Aorta (tissue), 5 donors: Measurements from ENCODE around the gene CENPP. TPM values are rescaled to one million over a fixed set of nuclear protein-coding genes. Genes with fewer than 3 reads are reported as not detected.

ENCODE experiments used
- ATAC-seq: fragments of 200-7000 bp; cut with Tn5 transposase; one replicate; pipeline ENCODE4 v1.9.1; 2022; ENCODE audit warnings: moderate library complexity; ENCODE audit not compliant: low FRiP score
- DNase-seq, 2 donors: peaks; one replicate each; pipeline ENCODE4 v3.0.0-alpha.2; 2020
- H3K27ac ChIP-seq, 2 donors: one replicate each; pipeline ENCODE4 v1.5.1; 2013; ENCODE audit warnings: low read length in 2 of 2, mild to moderate bottlenecking in 2 of 2, moderate library complexity in 2 of 2, control low read depth in 1 of 2, inconsistent platforms in 1 of 2, low read depth in 1 of 2
- H3K27me3 ChIP-seq, 2 donors: one replicate each; pipeline ENCODE4 v1.6.1; 2013; ENCODE audit warnings: control low read depth in 1 of 2, low read length in 1 of 2, mild to moderate bottlenecking in 1 of 2, moderate library complexity in 1 of 2; ENCODE audit not compliant: insufficient read depth in 2 of 2, control insufficient read depth in 1 of 2
- H3K36me3 ChIP-seq, 2 donors: one replicate each; pipeline ENCODE4 v1.6.1; 2013; ENCODE audit warnings: control low read depth in 1 of 2, low read length in 1 of 2, mild to moderate bottlenecking in 1 of 2; ENCODE audit not compliant: insufficient read depth in 2 of 2, control insufficient read depth in 1 of 2
- H3K4me1 ChIP-seq, 2 donors: one replicate each; pipeline ENCODE4 v1.6.1; 2013; ENCODE audit warnings: low read length in 2 of 2, control low read depth in 1 of 2, mild to moderate bottlenecking in 1 of 2, moderate library complexity in 1 of 2; ENCODE audit not compliant: insufficient read depth in 2 of 2, control insufficient read depth in 1 of 2
- H3K4me3 ChIP-seq, 2 donors: one replicate each; pipeline ENCODE4 v1.5.1; 2013; ENCODE audit warnings: low read length in 2 of 2, control low read depth in 1 of 2, mild to moderate bottlenecking in 1 of 2
- H3K9me3 ChIP-seq: one replicate; pipeline ENCODE4 v1.6.1; 2013; ENCODE audit warnings: mild to moderate bottlenecking, low read length; ENCODE audit not compliant: control insufficient read depth
- WGBS, 2 donors: extraction: QIAGEN DNeasy Blood & Tissue Kit; methylation state at CpG; one replicate each; pipeline ENCODE4 v1.1.7; 2013; 5-methylcytosine and 5-hydroxymethylcytosine counted together
- intact Hi-C, 2 donors: fragments of 100-400 bp; cut with DNase I; formaldehyde crosslinking; loops; one replicate each; pipeline versions ENCODE4 v1.14.2 to v1.15.0; 2022
- polyA plus RNA-seq, 2 donors: library from polyadenylated mRNA; stranded (reverse); fragments of 200-250 nt; gene quantifications; one replicate each; pipeline ENCODE4 v1.2.3, GENCODE V29; 2013
- total RNA-seq, 2 donors: library from RNA; stranded (reverse); fragmentation: NEBNext Ultra II Directional; extraction: Animal tissue kit (Norgen Biotek cat#: 25700); gene quantifications; one replicate each; pipeline ENCODE4 v1.2.1, GENCODE V29; 2021
- donor health status: healthy with polysubstance abuse.
- donor health status: Bipolar disorder and iron deficiency.
- donor health status: DM: no; HTN: no; CAD: no.
- donor health status: DM: no; HTN: no; CAD: no.
- donor health status: DM: yes; HTN: yes; CAD: no.

The CENPP gene
- total and polyA plus RNA-seq, 4 donors = 0.50 to 11.1 (median 4.3) TPM

- H3K4me1 ChIP-seq = peaks cover 4 to 6% of the 10 kb centered on the region in 2 donors
- 93 to 95% methylated on average over 5 of the region's 5 CpGs for WGBS, 2 donors
- intact Hi-C loops = loop anchor here in 1 of 2 donors (10.0 kb wide), 1 partner anchor 126 kb away; no protein-coding TSS in a partner anchor
- H3K4me3 ChIP-seq = no peak overlapping the region
- H3K27me3 ChIP-seq = no peaks in the 10 kb centered on the region
- peak overlapping the region in 1 of 2 donors; percentile 28 for H3K27ac ChIP-seq
- no peaks in the 10 kb centered on the region for H3K36me3 ChIP-seq
- H3K9me3 ChIP-seq = no peaks in the 10 kb centered on the region
- ATAC-seq (no peak), DNase-seq (no peak)
These were observed 183.3 kb downstream of the CENPP start for GRCh38 chr9:92509050-92509449.

GRCh38 chr9:92510747-92511146, 185.0 kb downstream of the CENPP start:
- intact Hi-C loops = no loop called here
- H3K27ac ChIP-seq = peak overlapping the region in 1 of 2 donors; percentile 62
- H3K4me1 ChIP-seq = no peaks in the 10 kb centered on the region
- no peaks in the 10 kb centered on the region for H3K27me3 ChIP-seq
- no peaks in the 10 kb centered on the region for H3K9me3 ChIP-seq
- no peak overlapping the region for H3K4me3 ChIP-seq
- peaks cover 0 to 3% of the 10 kb centered on the region in 2 donors for H3K36me3 ChIP-seq
- no peak for ATAC-seq
- DNase-seq = no peak

GRCh38 chr9:92512622-92513021, 186.9 kb downstream of the CENPP start:
- Histone ChIP-seq H3K36me3 (peaks cover 3% of the 10 kb centered on the region in 2 donors), H3K4me1 (no peaks in the 10 kb centered on the region), H3K9me3 (no peaks in the 10 kb centered on the region), H3K27ac (peak overlapping the region in 1 of 2 donors; percentile 7), H3K27me3 (no peaks in the 10 kb centered on the region), H3K4me3 (no peak overlapping the region)
- no peak for ATAC-seq
- no peak for DNase-seq
- intact Hi-C loops = no loop called here
- WGBS, 2 donors = 30 to 43% methylated on average over 3 of the region's 3 CpGs

- ATAC-seq = no peak
- intact Hi-C loops = no loop called here
- Histone ChIP-seq H3K4me1 (no peaks in the 10 kb centered on the region), H3K27ac (peak overlapping the region in 1 of 2 donors; percentile 15), H3K36me3 (peaks cover 3% of the 10 kb centered on the region in 2 donors), H3K9me3 (no peaks in the 10 kb centered on the region), H3K4me3 (no peak overlapping the region), H3K27me3 (no peaks in the 10 kb centered on the region)
- no peak for DNase-seq
- WGBS, 2 donors = 10 to 18% methylated on average over 3 of the region's 3 CpGs
These were observed 187.6 kb downstream of the CENPP start for GRCh38 chr9:92513349-92513748.

GRCh38 chr9:92514635-92515034, 188.9 kb downstream of the CENPP start:
- peaks cover 3% of the 10 kb centered on the region in 2 donors for H3K36me3 ChIP-seq
- H3K4me1 ChIP-seq = no peaks in the 10 kb centered on the region
- H3K27me3 ChIP-seq = no peaks in the 10 kb centered on the region
- ATAC-seq (no peak), DNase-seq (no peak)
- WGBS, 2 donors = 89 to 93% methylated on average over 9 to 10 of the region's 10 CpGs
- no peak overlapping the region for H3K4me3 ChIP-seq
- no peak overlapping the region for H3K27ac ChIP-seq
- no peaks in the 10 kb centered on the region for H3K9me3 ChIP-seq
- intact Hi-C loops = no loop called here

- WGBS, 2 donors = 94 to 95% methylated on average over 1 of the region's 1 CpG
- DNase-seq = no peak
- Histone ChIP-seq H3K9me3 (no peaks in the 10 kb centered on the region), H3K27ac (no peak overlapping the region), H3K27me3 (no peaks in the 10 kb centered on the region), H3K4me1 (no peaks in the 10 kb centered on the region), H3K4me3 (no peak overlapping the region), H3K36me3 (peaks cover 5% of the 10 kb centered on the region in 2 donors)
- intact Hi-C loops = no loop called here
- no peak for ATAC-seq
These were observed 190.8 kb downstream of the CENPP start for GRCh38 chr9:92516521-92516920.

- ATAC-seq (no peak), DNase-seq (no peak)
- peaks cover 5% of the 10 kb centered on the region in 2 donors for H3K36me3 ChIP-seq
- H3K27ac ChIP-seq = no peak overlapping the region
- WGBS, 2 donors = 61 to 68% methylated on average over 3 of the region's 3 CpGs
- no peaks in the 10 kb centered on the region for H3K4me1 ChIP-seq
- no peak overlapping the region for H3K4me3 ChIP-seq
- intact Hi-C loops = no loop called here
- no peaks in the 10 kb centered on the region for H3K9me3 ChIP-seq
- no peaks in the 10 kb centered on the region for H3K27me3 ChIP-seq
These were observed 191.3 kb downstream of the CENPP start for GRCh38 chr9:92517046-92517445.

- WGBS, 2 donors = 86 to 91% methylated on average over 4 of the region's 4 CpGs
- ATAC-seq = no peak
- Histone ChIP-seq H3K4me3 (no peak overlapping the region), H3K9me3 (no peaks in the 10 kb centered on the region), H3K36me3 (peaks cover 5% of the 10 kb centered on the region in 2 donors), H3K4me1 (no peaks in the 10 kb centered on the region), H3K27ac (no peak overlapping the region), H3K27me3 (no peaks in the 10 kb centered on the region)
- intact Hi-C loops = no loop called here
- DNase-seq = no peak
These were observed 192.4 kb downstream of the CENPP start for GRCh38 chr9:92518199-92518598.

GRCh38 chr9:92520837-92521236, 195.1 kb downstream of the CENPP start:
- 97% methylated on average over 2 of the region's 2 CpGs for WGBS, 2 donors
- no peak overlapping the region for H3K4me3 ChIP-seq
- DNase-seq (no peak), ATAC-seq (no peak)
- intact Hi-C loops = no loop called here
- H3K27me3 ChIP-seq = no peaks in the 10 kb centered on the region
- peaks cover 3 to 5% of the 10 kb centered on the region in 2 donors for H3K36me3 ChIP-seq
- no peak overlapping the region for H3K27ac ChIP-seq
- H3K4me1 ChIP-seq = no peaks in the 10 kb centered on the region
- no peaks in the 10 kb centered on the region for H3K9me3 ChIP-seq
